Measurements from ENCODE around the gene ZBTB7C. TPM values are rescaled to one million over a fixed set of nuclear protein-coding genes. Genes with fewer than 3 reads are reported as not detected.

Gene ZBTB7C
- total RNA-seq, 6 donors from 2014 or later = 6.1 to 18.1 (median 12.2) TPM

DNA sequence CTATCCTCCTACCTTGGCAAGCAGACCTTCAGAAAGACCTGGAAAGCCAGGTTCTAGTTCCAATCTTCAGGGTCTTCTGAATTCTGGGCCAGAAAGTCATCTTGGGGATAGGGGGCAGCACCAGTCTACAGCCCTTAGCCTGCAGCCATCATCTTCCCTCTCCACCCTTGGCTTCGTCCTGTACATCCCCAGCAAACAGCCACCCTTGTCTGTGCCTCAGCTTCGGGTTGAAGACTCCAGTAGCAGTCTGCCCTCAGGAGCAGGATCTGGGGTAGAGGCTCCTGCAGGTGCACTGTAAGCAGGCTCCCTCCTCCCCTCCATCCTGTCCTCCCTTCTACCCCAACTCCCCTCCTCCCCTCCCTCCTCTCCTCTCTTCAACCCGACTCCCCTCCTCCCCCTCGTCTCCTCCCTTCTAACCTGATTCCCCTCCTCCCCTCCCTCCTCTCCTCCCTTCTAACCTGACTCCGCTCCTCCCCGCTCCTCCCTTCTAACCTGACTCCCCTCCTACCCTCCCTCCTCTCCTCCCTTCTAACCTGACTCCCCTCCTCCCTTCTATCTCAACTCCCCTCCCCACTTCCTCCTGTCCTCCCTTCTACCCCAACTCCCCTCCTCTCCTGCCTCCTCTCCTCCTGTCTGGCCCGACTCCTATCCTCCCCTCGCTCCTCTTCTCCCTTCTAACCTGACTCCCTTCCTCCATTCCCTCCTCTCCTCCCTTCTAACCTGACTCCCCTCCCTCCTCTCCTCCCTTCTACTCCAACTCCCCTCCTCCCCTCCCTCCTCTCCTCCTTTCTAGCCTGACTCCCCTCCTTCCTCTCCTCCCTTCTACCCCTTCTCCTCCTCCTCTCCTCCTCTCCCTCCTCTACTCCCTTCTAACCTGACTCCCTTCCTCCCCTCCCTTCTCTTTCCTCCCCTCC lies 388.6 kb downstream of the ZBTB7C start:
- H3K4me1 ChIP-seq = peaks cover 4 to 13% (median 5%) of the 10 kb centered on the region in 4 donors
- DNase-seq (peak in 1 of 2 donors; percentile 11), ATAC-seq (ENCODE audit: low FRiP score in 2 of 2) (no peak)
- no peak overlapping the region for H3K4me3 ChIP-seq
- no peaks in the 10 kb centered on the region for H3K36me3 ChIP-seq
- H3K27me3 ChIP-seq = no peaks in the 10 kb centered on the region
- WGBS, 2 donors = 62 to 66% methylated on average over 7 to 8 of the region's 8 CpGs
- TF ChIP-seq EP300 (IDR thresholded peaks at IDR 0.05) (no peak), POLR2AphosphoS5 (IDR thresholded peaks at IDR 0.05) (no peak), POLR2A (IDR thresholded peaks at IDR 0.05) (no peak)
- TF ChIP-seq, protein P1, sequence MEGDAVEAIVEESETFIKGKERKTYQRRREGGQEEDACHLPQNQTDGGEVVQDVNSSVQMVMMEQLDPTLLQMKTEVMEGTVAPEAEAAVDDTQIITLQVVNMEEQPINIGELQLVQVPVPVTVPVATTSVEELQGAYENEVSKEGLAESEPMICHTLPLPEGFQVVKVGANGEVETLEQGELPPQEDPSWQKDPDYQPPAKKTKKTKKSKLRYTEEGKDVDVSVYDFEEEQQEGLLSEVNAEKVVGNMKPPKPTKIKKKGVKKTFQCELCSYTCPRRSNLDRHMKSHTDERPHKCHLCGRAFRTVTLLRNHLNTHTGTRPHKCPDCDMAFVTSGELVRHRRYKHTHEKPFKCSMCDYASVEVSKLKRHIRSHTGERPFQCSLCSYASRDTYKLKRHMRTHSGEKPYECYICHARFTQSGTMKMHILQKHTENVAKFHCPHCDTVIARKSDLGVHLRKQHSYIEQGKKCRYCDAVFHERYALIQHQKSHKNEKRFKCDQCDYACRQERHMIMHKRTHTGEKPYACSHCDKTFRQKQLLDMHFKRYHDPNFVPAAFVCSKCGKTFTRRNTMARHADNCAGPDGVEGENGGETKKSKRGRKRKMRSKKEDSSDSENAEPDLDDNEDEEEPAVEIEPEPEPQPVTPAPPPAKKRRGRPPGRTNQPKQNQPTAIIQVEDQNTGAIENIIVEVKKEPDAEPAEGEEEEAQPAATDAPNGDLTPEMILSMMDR (IDR thresholded peaks at IDR 0.05) = no peak
- H3K27ac ChIP-seq = no peak overlapping the region
- H3K9me3 ChIP-seq = no peaks in the 10 kb centered on the region

DNA sequence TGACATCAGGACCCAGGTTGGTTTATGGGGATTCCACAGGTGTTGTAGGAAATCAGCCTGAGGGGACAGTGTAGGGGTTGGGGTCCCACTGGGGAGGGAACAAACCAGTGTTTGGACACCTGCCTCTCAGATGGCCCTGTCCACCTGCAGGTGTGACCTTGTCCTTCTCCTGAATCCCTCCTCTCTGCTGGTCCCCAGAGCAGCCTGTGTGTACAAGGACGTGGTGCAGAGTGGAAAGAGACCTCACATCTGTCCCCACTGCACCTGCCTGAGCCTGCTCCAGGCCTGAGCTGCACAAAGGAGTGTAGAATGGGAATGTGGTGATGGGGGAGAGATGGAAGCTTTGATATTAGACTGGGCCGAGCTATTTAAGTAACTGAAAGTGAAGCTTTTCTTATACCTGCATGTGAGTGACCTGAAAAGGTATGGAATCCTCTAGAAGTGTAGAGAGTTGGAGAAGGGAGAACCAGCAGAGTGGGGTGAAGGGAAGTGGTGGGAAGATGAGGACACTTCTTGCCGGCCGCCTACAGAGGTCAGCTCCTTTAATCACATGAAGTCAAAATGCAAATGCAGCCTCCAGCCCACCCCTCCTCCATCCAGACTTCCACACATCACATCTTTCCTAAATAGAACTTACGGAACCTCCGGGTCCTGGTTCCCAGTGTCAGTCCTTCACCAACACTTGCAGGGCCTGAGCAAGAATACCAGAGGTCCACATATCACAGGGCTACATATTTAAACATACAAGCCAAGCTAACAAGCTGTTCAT lies 389.4 kb downstream of the ZBTB7C start:
- DNase-seq = peak in 1 of 2 donors; percentile 19

DNA sequence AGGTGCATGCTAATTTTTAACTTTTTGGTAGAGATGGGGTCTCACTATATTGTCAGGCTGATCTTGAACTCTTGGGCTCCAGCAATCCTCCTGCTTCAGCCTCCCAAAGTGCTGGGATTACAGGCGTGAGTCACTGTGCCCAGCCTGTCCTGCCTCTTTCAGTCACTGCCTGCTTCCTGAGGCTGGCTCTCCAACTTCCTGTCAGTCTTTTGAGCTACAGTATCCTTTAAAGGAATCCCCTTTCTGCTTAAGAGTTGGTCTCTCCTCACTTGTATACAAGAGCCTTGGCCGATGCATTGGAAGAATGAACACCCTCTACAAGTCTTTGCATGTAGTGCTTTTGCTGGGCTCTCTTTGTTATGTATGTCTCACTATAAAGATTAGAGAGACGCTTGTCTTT lies 390.3 kb downstream of the ZBTB7C start:
- ATAC-seq (ENCODE audit: low FRiP score in 2 of 2) = no peak
- no peak overlapping the region for H3K4me3 ChIP-seq
- 73 to 84% methylated on average over 3 of the region's 3 CpGs for WGBS, 2 donors
- no peaks in the 10 kb centered on the region for H3K9me3 ChIP-seq
- no peak overlapping the region for H3K27ac ChIP-seq
- H3K4me1 ChIP-seq = peaks cover 4 to 9% (median 5%) of the 10 kb centered on the region in 4 donors
- no peaks in the 10 kb centered on the region for H3K27me3 ChIP-seq
- peak in 1 of 2 donors; percentile 14 for DNase-seq
- TF ChIP-seq, protein P1 (IDR thresholded peaks at IDR 0.05) = no peak
- TF ChIP-seq POLR2A (IDR thresholded peaks at IDR 0.05) (no peak), POLR2AphosphoS5 (IDR thresholded peaks at IDR 0.05) (no peak), EP300 (IDR thresholded peaks at IDR 0.05) (no peak)
- no peaks in the 10 kb centered on the region for H3K36me3 ChIP-seq

More for the DNA sequence above, 389.4 kb downstream of the ZBTB7C start:
- ATAC-seq (ENCODE audit: low FRiP score in 2 of 2) = no peak
- no peaks in the 10 kb centered on the region for H3K36me3 ChIP-seq
- no peaks in the 10 kb centered on the region for H3K9me3 ChIP-seq
- H3K4me3 ChIP-seq = no peak overlapping the region
- H3K27ac ChIP-seq = no peak overlapping the region
- TF ChIP-seq, protein P1 (IDR thresholded peaks at IDR 0.05) = no peak
- TF ChIP-seq EP300 (IDR thresholded peaks at IDR 0.05) (no peak), POLR2AphosphoS5 (IDR thresholded peaks at IDR 0.05) (no peak), POLR2A (IDR thresholded peaks at IDR 0.05) (no peak)
- no peaks in the 10 kb centered on the region for H3K27me3 ChIP-seq
- peaks cover 4 to 13% (median 5%) of the 10 kb centered on the region in 4 donors for H3K4me1 ChIP-seq
- WGBS, 2 donors = 72 to 80% methylated on average over 6 of the region's 6 CpGs

DNA sequence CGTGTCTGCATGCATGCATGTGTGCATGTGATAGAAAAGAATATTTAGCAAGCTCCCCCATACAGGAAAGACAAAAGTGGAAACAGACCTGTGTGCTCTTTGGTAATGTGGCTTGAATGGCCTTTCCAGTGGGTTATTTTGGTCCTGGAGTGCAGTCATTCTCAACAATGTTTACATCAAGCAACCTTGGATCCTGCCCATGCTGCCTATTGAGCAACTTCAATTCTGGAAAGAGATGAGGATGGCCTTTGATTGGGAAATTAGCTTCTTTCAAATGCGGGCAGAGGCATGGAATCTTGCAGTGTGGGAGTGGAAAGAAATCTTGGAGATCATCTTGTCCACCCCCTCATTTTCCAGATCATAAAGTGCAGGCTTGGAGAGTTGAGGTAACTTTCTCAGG lies 391.5 kb downstream of the ZBTB7C start:
- H3K9me3 ChIP-seq = no peaks in the 10 kb centered on the region
- no peak overlapping the region for H3K4me3 ChIP-seq
- H3K4me1 ChIP-seq = peaks cover 0 to 5% (median 4%) of the 10 kb centered on the region in 4 donors
- TF ChIP-seq POLR2A (IDR thresholded peaks at IDR 0.05) (no peak), EP300 (IDR thresholded peaks at IDR 0.05) (peak in 1 of 4 donors; percentile 69), POLR2AphosphoS5 (IDR thresholded peaks at IDR 0.05) (peak; percentile 14 to 32)
- TF ChIP-seq, protein P1 (IDR thresholded peaks at IDR 0.05) = no peak
- 60 to 73% methylated on average over 2 of the region's 2 CpGs for WGBS, 2 donors
- no peak for ATAC-seq (ENCODE audit: low FRiP score in 2 of 2)
- H3K36me3 ChIP-seq = no peaks in the 10 kb centered on the region
- DNase-seq = peak in 1 of 2 donors; percentile 65
- no peak overlapping the region for H3K27ac ChIP-seq
- H3K27me3 ChIP-seq = no peaks in the 10 kb centered on the region
